Keratinocyte (primary cell): Measurements from ENCODE around the gene PLSCR3. TPM values are rescaled to one million over a fixed set of nuclear protein-coding genes. Genes with fewer than 3 reads are reported as not detected.

Source experiments
- DNase-seq: peaks from one replicate; pipeline ENCODE4 v3.0.0-alpha.2; 2011; ENCODE audit warnings: low read depth, missing footprints, low spot score
- FAIRE-seq: peaks from 2 replicates; lab custom pipeline; 2011; peaks lifted over from hg19 to GRCh38; lab: Jason Lieb, UNC
- H2AFZ ChIP-seq: 2 replicates; pipeline ENCODE4 v1.6.0; 2012; ENCODE audit warnings: low read length, control low read depth, inconsistent platforms; ENCODE audit not compliant: control insufficient read depth
- H3K27ac ChIP-seq: 2 replicates; pipeline ENCODE4 v1.5.1; 2011; ENCODE audit warnings: low read length; ENCODE audit not compliant: control insufficient read depth, insufficient read depth
- H3K27me3 ChIP-seq: 3 replicates; pipeline ENCODE4 v1.6.0; 2011; ENCODE audit warnings: low read length; ENCODE audit not compliant: control insufficient read depth, insufficient read depth; ENCODE audit errors: extremely low read depth
- H3K36me3 ChIP-seq, 2 experiments: 2 replicates in 1 of 2; 3 replicates in 1 of 2; pipeline ENCODE4 v1.5.1; 2011; ENCODE audit warnings: low read length in 2 of 2, mild to moderate bottlenecking in 1 of 2; ENCODE audit not compliant: control insufficient read depth in 2 of 2, insufficient read depth in 2 of 2; ENCODE audit errors: extremely low read depth in 1 of 2
- H3K4me1 ChIP-seq: 3 replicates; pipeline ENCODE4 v1.5.1; 2011; ENCODE audit warnings: low read length; ENCODE audit not compliant: control insufficient read depth, insufficient read depth; ENCODE audit errors: extremely low read depth
- H3K4me2 ChIP-seq: 3 replicates; pipeline ENCODE4 v1.6.0; 2011; ENCODE audit warnings: low read depth, low read length; ENCODE audit not compliant: control insufficient read depth, insufficient read depth; ENCODE audit errors: extremely low read depth
- H3K4me3 ChIP-seq, 3 experiments: fragments of 200-600 bp in 1 of 3; sonication (generic) in 1 of 3; 2 replicates in 2 of 3; 3 replicates in 1 of 3; pipeline ENCODE4 v1.5.1; 2011 to 2016; ENCODE audit warnings: low read length in 3 of 3, mild to moderate bottlenecking in 3 of 3, control low read depth in 2 of 3, inconsistent platforms in 1 of 3, low read depth in 1 of 3, mixed read lengths in 1 of 3, mixed run types in 1 of 3, moderate library complexity in 1 of 3; ENCODE audit not compliant: control insufficient read depth in 2 of 3, insufficient read depth in 2 of 3; ENCODE audit errors: extremely low read depth in 1 of 3
- H3K79me2 ChIP-seq: 2 replicates; pipeline ENCODE4 v1.6.0; 2012; ENCODE audit warnings: low read length; ENCODE audit not compliant: control insufficient read depth, insufficient read depth
- H3K9ac ChIP-seq: 3 replicates; pipeline ENCODE4 v1.6.0; 2011; ENCODE audit warnings: low read length; ENCODE audit not compliant: control insufficient read depth, insufficient read depth; ENCODE audit errors: extremely low read depth
- H3K9me1 ChIP-seq: 3 replicates; pipeline ENCODE4 v1.6.0; 2011; ENCODE audit warnings: low read length; ENCODE audit not compliant: control insufficient read depth, insufficient read depth; ENCODE audit errors: extremely low read depth
- H3K9me3 ChIP-seq: 2 replicates; pipeline ENCODE4 v1.5.1; 2012; ENCODE audit warnings: low read depth, low read length; ENCODE audit not compliant: control insufficient read depth
- H4K20me1 ChIP-seq: 3 replicates; pipeline ENCODE4 v1.6.0; 2011; ENCODE audit warnings: low read length; ENCODE audit not compliant: control insufficient read depth, insufficient read depth; ENCODE audit errors: extremely low read depth
- CTCF ChIP-seq, 3 experiments: IDR thresholded peaks in 1 of 3; conservative IDR thresholded peaks in 1 of 3; optimal IDR thresholded peaks in 1 of 3; 2 replicates in 2 of 3; 3 replicates in 1 of 3; pipeline versions ENCODE3 to v1.5.1; 2011; ENCODE audit warnings: low read length in 3 of 3, mild to moderate bottlenecking in 3 of 3, moderate library complexity in 2 of 3, control low read depth in 1 of 3, inconsistent platforms in 1 of 3; ENCODE audit not compliant: insufficient read depth in 2 of 3; ENCODE audit errors: extremely low read depth in 1 of 3
- EZH2 ChIP-seq: IDR thresholded peaks from one replicate; pipeline ENCODE4 v1.6.1; 2012; ENCODE audit warnings: inconsistent platforms, mild to moderate bottlenecking, low read length, moderate library complexity
- dilution Hi-C: fragments of 300-500 bp; cut with MboI; formaldehyde crosslinking; loops from one replicate; pipeline ENCODE4 v1.7.0; 2020; ENCODE audit warnings: low sequenced_read_pairs; ENCODE audit not compliant: extremely low pct_ligation_motif_present
- polyA plus RNA-seq, 5 experiments: library from polyadenylated mRNA; depleted of rRNA in 3 of 5; stranded (reverse) in 3 of 5; stranded (forward) in 1 of 5; unstranded in 1 of 5; fragments of >200 nt; gene quantifications; 1 replicate in 1 of 5; 2 replicates in 3 of 5; 3 replicates in 1 of 5; pipeline versions ENCODE4 v1.2.1 to v1.2.3, GENCODE V29; 2011 to 2012; ENCODE audit warnings: missing spikeins in 2 of 5, low read depth in 1 of 5, low replicate concordance in 1 of 5

Gene PLSCR3
- polyA plus RNA-seq, 1 donor (not counting 4 experiments of a cell fraction or from before 2014, with no cell fraction given) = 30.5 TPM

DNA sequence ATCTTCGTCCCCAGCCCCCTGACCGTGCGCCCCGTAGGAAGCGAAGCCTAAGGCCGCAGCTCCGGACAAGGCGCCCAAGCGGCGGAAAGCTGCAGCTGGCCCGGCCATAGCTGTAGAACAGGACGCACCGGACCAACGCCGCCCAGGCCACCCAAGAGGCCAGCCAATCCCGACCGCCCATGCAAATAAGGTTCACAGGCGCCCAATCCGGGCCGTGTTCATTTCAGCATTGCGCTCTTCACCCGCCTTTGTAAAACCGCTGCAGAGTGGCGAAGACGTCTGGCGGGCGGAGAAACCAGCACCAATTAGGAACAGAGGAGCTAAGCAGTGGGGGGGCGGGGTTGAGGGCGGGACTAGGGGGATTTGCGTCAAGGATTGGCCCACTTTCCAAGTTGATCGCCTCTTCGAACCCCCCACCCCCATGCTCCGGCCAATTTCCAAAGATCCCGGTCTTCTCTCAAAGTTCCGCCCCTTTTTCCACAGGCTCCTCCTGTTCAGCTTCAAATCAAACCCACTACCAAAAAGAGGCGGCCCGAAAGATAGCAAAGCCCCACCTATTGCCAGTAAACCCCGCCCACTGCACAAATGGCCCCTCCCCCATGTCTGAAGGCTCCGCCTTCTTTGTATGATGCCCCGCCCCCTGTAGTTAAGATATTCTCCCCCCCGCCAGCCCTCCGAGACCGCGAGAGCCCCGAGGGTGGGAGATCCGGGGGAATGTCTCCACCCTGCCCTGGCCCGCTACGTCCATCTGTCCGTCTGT is 9.8 kb upstream of the PLSCR3 start, which contains the start of gene TMEM256:
Gene TMEM256, minus strand, starts transcription at position 121 of the 760 bp plus-strand sequence. Its CDS starts 13 bp downstream, at position 108.
- Histone ChIP-seq H3K4me2 (peak within 1 kb of the TSS; percentile 89), H3K9me3 (no peaks in the 10 kb centered on the region), H3K9ac (peak within 1 kb of the TSS; percentile 78), H3K27me3 (no peaks in the 10 kb centered on the region), H3K79me2 (peaks cover 5% of the 10 kb centered on the region), H4K20me1 (no peaks in the 10 kb centered on the region), H3K9me1 (peaks cover 3% of the 10 kb centered on the region), H3K4me1 (peaks cover 15% of the 10 kb centered on the region), H3K36me3 (no peaks in the 10 kb centered on the region), H3K4me3 (peak within 1 kb of the TSS; percentile 60 to 86 (median 84)), H3K27ac (peak within 1 kb of the TSS; percentile 70), H2AFZ (peak within 1 kb of the TSS; percentile 86)
- FAIRE-seq = peak; percentile 87
- no peak for TF ChIP-seq CTCF (optimal IDR thresholded peaks at IDR 0.05 in 1 of 3, IDR thresholded peaks at IDR 0.05 in 1 of 3, conservative IDR thresholded peaks at IDR 0.05 in 1 of 3; ENCODE audit: extremely low read depth in 1 of 3, insufficient read depth in 2 of 3, low read length in 3 of 3)
- TF ChIP-seq EZH2 = no peak
- dilution Hi-C loops = no loop called here
- DNase-seq = peak; percentile 97

DNA sequence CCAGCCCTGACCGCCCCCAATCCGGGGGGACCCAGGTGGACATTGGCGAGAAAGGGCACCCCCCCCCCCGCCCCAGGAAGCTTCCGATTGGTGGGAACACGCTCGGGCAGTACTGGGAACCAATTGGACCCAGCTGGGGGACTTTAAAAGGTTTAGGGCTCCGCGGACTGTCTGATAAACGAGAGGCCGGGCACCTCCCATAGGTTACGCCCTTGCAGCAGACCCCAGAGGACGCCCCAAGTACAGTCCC is 9.3 kb upstream of the PLSCR3 start:
- dilution Hi-C loops = no loop called here
- Histone ChIP-seq H3K36me3 (no peaks in the 10 kb centered on the region), H3K9me1 (peaks cover 3% of the 10 kb centered on the region), H4K20me1 (no peaks in the 10 kb centered on the region), H3K79me2 (peaks cover 5% of the 10 kb centered on the region), H2AFZ (peak overlapping the region; percentile 52), H3K27me3 (no peaks in the 10 kb centered on the region), H3K4me1 (peaks cover 15% of the 10 kb centered on the region), H3K9me3 (no peaks in the 10 kb centered on the region), H3K9ac (peak overlapping the region; percentile 78), H3K4me3 (peak overlapping the region; percentile 60 to 86 (median 84)), H3K27ac (peak overlapping the region; percentile 40), H3K4me2 (peak overlapping the region; percentile 89)
- FAIRE-seq = no peak
- TF ChIP-seq CTCF (optimal IDR thresholded peaks at IDR 0.05 in 1 of 3, IDR thresholded peaks at IDR 0.05 in 1 of 3, conservative IDR thresholded peaks at IDR 0.05 in 1 of 3; ENCODE audit: extremely low read depth in 1 of 3, insufficient read depth in 2 of 3, low read length in 3 of 3) (no peak), EZH2 (no peak)
- no peak for DNase-seq
